Fibroblast of lung (primary cell): ENCODE results near the gene ATG13. TPM values are rescaled to one million over a fixed set of nuclear protein-coding genes. Genes with fewer than 3 reads are reported as not detected.

ENCODE experiments used
- DNase-seq, 2 donors: peaks; one replicate each; pipeline versions ENCODE4 v3.0.0 to v3.0.0-alpha.2; 2010; ENCODE audit warnings: low read depth in 2 of 2
- H2AFZ ChIP-seq: 2 replicates; pipeline ENCODE4 v1.5.1; 2012; ENCODE audit warnings: low read length, control low read depth, inconsistent platforms
- H3K27ac ChIP-seq: 2 replicates; pipeline ENCODE4 v1.5.1; 2011; ENCODE audit warnings: low read length, control low read depth; ENCODE audit not compliant: insufficient read depth
- H3K27me3 ChIP-seq: 2 replicates; pipeline ENCODE4 v1.5.1; 2011; ENCODE audit warnings: mild to moderate bottlenecking, low read length; ENCODE audit not compliant: control insufficient read depth, insufficient read depth
- H3K36me3 ChIP-seq: 2 replicates; pipeline ENCODE4 v1.5.1; 2011; ENCODE audit warnings: low read length; ENCODE audit not compliant: control insufficient read depth, insufficient read depth
- H3K4me1 ChIP-seq: 2 replicates; pipeline ENCODE4 v1.5.1; 2011; ENCODE audit warnings: low read length; ENCODE audit not compliant: control insufficient read depth, insufficient read depth; ENCODE audit errors: extremely low read depth
- H3K4me2 ChIP-seq: 2 replicates; pipeline ENCODE4 v1.5.1; 2011; ENCODE audit warnings: low read length, control low read depth; ENCODE audit not compliant: insufficient read depth; ENCODE audit errors: extremely low read depth
- H3K4me3 ChIP-seq, 4 experiments: fragments of 200-600 bp in 1 of 4; sonication (generic) in 1 of 4; replicated peaks in 1 of 4; 2 replicates each; pipeline ENCODE4 v1.5.1; 2011 to 2016; ENCODE audit warnings: low read length in 4 of 4, low read depth in 3 of 4, mild to moderate bottlenecking in 3 of 4, control low read depth in 2 of 4, inconsistent platforms in 1 of 4, mixed read lengths in 1 of 4; ENCODE audit not compliant: insufficient read depth in 1 of 4; ENCODE audit errors: control extremely low read depth in 1 of 4
- H3K79me2 ChIP-seq: 2 replicates; pipeline ENCODE4 v1.5.1; 2012; ENCODE audit warnings: mild to moderate bottlenecking, low read length, inconsistent platforms; ENCODE audit not compliant: control insufficient read depth, insufficient read depth
- H3K9ac ChIP-seq: 2 replicates; pipeline ENCODE4 v1.5.1; 2011; ENCODE audit warnings: mild to moderate bottlenecking, low read length, control low read depth; ENCODE audit not compliant: insufficient read depth
- H3K9me3 ChIP-seq: 2 replicates; pipeline ENCODE4 v1.5.1; 2012; ENCODE audit warnings: low read depth, low read length; ENCODE audit not compliant: control insufficient read depth, insufficient read depth
- H4K20me1 ChIP-seq: 2 replicates; pipeline ENCODE4 v1.5.1; 2011; ENCODE audit warnings: low read length; ENCODE audit not compliant: control insufficient read depth, insufficient read depth; ENCODE audit errors: extremely low read depth
- EZH2 ChIP-seq: IDR thresholded peaks from 2 replicates; pipeline ENCODE4 v1.5.1; 2012; ENCODE audit warnings: low read length, control low read depth, mild to moderate bottlenecking; ENCODE audit errors: missing control alignments
- polyA plus RNA-seq, 2 donors: library from polyadenylated mRNA; depleted of rRNA in 1 of 2; stranded (reverse) in 1 of 2; unstranded in 1 of 2; fragments of >200 nt; gene quantifications; 2 replicates each; pipeline ENCODE4 v1.2.1, GENCODE V29; 2011 to 2012; ENCODE audit warnings: missing spikeins in 1 of 2
- total RNA-seq: library from RNA; depleted of rRNA; stranded (reverse); fragments of >200 nt; gene quantifications from 2 replicates; pipeline ENCODE4 v1.2.1, GENCODE V29; 2014
- TF ChIP-seq, protein P1 (sequence below), 2 donors: IDR thresholded peaks in 1 of 2; conservative IDR thresholded peaks in 1 of 2; 1 replicate in 1 of 2; 2 replicates in 1 of 2; pipeline ENCODE4 v1.5.1; 2011 to 2012; ENCODE audit warnings: low read length in 2 of 2, control low read depth in 1 of 2, inconsistent platforms in 1 of 2, low read depth in 1 of 2, mild to moderate bottlenecking in 1 of 2

ATG13 gene
- total and polyA plus RNA-seq, 2 donors (not counting 1 experiment from before 2014, with no cell fraction given): 44.9 to 67.4 TPM

DNA sequence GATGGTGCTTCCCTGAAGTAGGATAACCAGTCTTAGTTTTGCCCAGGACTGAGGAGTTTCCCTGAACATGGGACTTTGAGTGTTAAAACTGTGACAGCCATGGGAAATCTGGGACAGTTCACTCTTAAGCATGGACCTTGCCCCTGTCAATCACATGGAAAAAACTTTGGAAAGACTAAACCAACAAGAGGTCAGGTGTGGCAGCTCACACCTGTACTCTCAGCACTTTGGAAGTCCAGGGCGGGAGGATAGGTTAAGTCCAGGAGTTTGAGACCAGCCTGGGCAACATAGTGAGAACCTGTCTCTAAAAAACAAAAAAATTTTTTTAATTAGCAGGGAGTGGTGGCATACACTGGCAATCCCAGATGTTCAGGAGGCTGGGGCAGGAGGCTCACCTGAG lies 20.2 kb upstream of the ATG13 start:
- no peaks in the 10 kb centered on the region for H3K27me3 ChIP-seq
- H3K4me2 ChIP-seq: no peak overlapping the region
- H3K9ac ChIP-seq: no peak overlapping the region
- no peaks in the 10 kb centered on the region for H3K9me3 ChIP-seq
- no peak overlapping the region for H2AFZ ChIP-seq
- no peak for DNase-seq
- H4K20me1 ChIP-seq: no peaks in the 10 kb centered on the region
- peaks cover 16% of the 10 kb centered on the region for H3K79me2 ChIP-seq
- no peak for TF ChIP-seq EZH2
- TF ChIP-seq, protein P1, sequence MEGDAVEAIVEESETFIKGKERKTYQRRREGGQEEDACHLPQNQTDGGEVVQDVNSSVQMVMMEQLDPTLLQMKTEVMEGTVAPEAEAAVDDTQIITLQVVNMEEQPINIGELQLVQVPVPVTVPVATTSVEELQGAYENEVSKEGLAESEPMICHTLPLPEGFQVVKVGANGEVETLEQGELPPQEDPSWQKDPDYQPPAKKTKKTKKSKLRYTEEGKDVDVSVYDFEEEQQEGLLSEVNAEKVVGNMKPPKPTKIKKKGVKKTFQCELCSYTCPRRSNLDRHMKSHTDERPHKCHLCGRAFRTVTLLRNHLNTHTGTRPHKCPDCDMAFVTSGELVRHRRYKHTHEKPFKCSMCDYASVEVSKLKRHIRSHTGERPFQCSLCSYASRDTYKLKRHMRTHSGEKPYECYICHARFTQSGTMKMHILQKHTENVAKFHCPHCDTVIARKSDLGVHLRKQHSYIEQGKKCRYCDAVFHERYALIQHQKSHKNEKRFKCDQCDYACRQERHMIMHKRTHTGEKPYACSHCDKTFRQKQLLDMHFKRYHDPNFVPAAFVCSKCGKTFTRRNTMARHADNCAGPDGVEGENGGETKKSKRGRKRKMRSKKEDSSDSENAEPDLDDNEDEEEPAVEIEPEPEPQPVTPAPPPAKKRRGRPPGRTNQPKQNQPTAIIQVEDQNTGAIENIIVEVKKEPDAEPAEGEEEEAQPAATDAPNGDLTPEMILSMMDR (conservative IDR thresholded peaks at IDR 0.05 in 1 of 2, IDR thresholded peaks at IDR 0.05 in 1 of 2; ENCODE audit: low read depth in 1 of 2, low read length in 2 of 2): no peak
- peaks cover 4% of the 10 kb centered on the region for H3K4me1 ChIP-seq
- no peaks in the 10 kb centered on the region for H3K36me3 ChIP-seq
- H3K27ac ChIP-seq: no peak overlapping the region
- no peak overlapping the region for H3K4me3 ChIP-seq

DNA sequence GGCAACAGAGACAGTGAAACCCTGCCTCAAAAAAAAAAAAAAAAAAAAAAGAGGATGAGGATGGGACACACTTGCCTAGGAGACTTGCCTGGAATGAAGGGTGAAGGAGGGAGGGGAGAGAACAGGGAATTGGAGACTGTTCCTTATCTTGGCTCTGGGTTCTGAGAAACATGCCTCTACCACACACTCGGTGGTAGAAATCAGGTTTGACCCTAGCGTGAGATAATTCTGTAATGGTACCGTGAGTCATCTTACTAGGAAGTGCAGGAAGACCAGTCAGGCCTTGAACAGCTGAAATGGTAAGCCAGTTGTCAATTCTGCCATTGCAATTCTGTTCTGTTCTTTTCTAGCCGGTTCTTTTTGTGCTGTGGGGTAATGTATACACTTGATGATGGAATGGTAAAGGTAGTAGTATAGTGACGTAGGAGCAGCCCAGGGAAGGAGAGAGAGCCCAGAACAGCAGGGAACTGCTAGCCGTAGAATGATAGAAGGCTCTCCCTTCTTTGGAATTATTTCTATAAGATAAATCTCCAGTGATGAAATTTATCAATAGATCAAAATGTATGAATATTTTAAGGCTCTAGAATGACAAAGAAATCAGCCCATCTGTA lies 19.6 kb upstream of the ATG13 start:
- Histone ChIP-seq H3K9ac (no peak overlapping the region), H4K20me1 (no peaks in the 10 kb centered on the region), H2AFZ (no peak overlapping the region), H3K9me3 (no peaks in the 10 kb centered on the region), H3K27ac (no peak overlapping the region), H3K36me3 (no peaks in the 10 kb centered on the region), H3K79me2 (peaks cover 11% of the 10 kb centered on the region), H3K4me3 (no peak overlapping the region), H3K4me1 (no peaks in the 10 kb centered on the region), H3K4me2 (no peak overlapping the region), H3K27me3 (no peaks in the 10 kb centered on the region)
- DNase-seq: peak in 1 of 2 donors; percentile 65
- TF ChIP-seq, protein P1 (conservative IDR thresholded peaks at IDR 0.05 in 1 of 2, IDR thresholded peaks at IDR 0.05 in 1 of 2; ENCODE audit: low read depth in 1 of 2, low read length in 2 of 2): no peak
- no peak for TF ChIP-seq EZH2

DNA sequence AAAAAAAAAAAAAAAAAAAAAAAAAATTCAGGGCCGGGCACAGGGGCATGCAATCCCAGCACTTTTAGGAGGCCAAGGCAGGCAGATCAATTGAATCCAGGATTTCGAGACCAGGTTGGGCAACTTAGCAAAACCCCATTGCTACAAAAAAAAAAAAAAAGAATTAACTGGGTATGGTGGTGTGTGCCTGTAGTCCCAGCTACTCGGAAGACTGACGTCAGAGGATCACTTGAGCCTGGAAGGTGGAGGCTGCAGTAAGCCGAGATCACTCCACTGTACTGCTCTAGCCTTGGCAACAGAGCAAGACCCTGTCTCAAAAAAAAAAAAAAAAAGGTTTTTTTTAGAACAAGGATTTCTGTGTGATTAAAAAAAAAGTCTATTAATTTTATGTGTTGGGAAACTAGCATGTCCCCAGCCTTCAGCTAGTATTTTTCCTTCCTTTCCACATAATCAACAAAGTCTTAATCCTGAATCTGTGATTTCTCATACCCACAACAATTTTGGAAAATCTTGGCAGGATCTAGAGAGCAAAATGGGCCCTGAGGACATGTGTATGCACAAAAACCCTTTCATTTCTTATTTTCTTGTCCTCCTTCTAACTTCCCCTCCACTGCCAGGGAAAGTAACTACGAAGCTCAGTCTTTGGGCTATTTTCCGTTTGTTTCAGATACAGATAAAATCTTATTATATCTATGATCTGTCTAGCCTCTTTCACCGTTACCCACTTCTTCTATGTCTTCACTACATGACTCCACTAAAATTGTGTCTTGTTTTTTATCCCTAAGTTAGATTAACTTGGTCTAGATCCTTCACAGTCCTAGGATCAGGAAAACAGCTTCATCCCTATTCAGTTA lies 17.8 kb upstream of the ATG13 start:
- no peaks in the 10 kb centered on the region for H3K9me3 ChIP-seq
- no peak overlapping the region for H3K27ac ChIP-seq
- no peak overlapping the region for H3K9ac ChIP-seq
- H2AFZ ChIP-seq: no peak overlapping the region
- no peak for TF ChIP-seq EZH2
- TF ChIP-seq, protein P1 (conservative IDR thresholded peaks at IDR 0.05 in 1 of 2, IDR thresholded peaks at IDR 0.05 in 1 of 2; ENCODE audit: low read depth in 1 of 2, low read length in 2 of 2): no peak
- DNase-seq: no peak
- no peak overlapping the region for H3K4me3 ChIP-seq
- no peaks in the 10 kb centered on the region for H3K4me1 ChIP-seq
- no peaks in the 10 kb centered on the region for H3K36me3 ChIP-seq
- no peak overlapping the region for H3K4me2 ChIP-seq
- no peaks in the 10 kb centered on the region for H3K27me3 ChIP-seq
- H3K79me2 ChIP-seq: no peaks in the 10 kb centered on the region
- no peaks in the 10 kb centered on the region for H4K20me1 ChIP-seq
